Renal cortex interstitium (tissue), 11 donors: ENCODE measurements around the gene WNK1. TPM values are rescaled to one million over a fixed set of nuclear protein-coding genes. Genes with fewer than 3 reads are reported as not detected.

Experiments used
- DNase-seq, 11 donors: peaks; one replicate each; pipeline ENCODE4 v3.0.0-alpha.2; 2013; ENCODE audit warnings: low read depth in 9 of 11, low spot score in 4 of 11; ENCODE audit errors: extremely low read depth in 1 of 11
- polyA plus RNA-seq, 3 donors: library from polyadenylated mRNA; unstranded; fragments of 120-200 nt; gene quantifications; one replicate each; pipeline ENCODE4 v1.2.1, GENCODE V29; 2013; ENCODE audit not compliant: insufficient read length in 3 of 3

Gene WNK1
- polyA plus RNA-seq, 3 donors = 97.9 to 123 (median 123) TPM

DNA sequence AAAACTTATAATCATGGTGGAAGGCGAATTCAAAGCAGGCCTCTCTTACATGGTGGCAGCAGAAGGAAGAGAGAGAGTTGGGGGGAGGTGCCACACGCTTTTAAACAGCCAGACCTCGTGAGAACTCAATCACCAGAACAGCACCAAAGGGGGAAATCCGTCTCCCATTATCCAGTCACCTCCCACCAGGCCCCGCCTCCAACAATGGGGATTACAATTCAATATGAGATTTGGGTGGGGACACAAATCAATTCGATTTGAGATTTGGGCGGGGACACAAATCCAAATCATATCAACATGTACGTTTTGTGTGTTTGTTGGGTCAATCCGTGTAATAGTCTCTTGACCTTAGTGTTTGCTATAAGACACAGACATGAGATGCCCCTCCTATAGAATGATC is 21.8 kb upstream of the WNK1 start:
- no peak for DNase-seq

DNA sequence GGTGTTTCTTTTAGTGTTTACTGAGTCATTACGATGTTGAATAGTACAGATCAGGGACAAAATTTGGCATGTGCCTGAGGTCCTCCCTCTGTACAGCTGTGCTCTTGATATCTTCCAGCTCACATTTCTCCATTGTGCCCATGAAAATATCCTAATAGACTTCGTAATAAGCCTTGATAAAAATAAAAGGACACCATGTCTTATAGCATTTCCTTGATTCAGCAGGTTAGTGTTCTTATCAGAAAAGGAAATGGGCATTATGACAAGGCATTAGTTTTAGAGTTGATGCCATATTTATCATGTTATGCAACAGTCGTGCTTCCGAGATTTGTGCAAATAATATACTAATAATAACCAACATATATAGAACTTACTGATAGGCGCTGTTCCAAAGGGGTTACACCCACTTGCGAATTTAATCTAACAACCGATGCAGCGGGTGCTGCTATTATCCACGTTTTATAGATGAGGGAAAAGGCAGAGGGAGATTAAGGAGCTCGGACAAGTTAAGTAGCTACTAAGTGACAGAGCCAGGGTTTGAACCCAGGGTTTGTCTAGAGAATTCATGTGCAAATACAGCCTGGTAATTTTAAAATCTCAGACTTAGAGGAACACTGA is 15.1 kb upstream of the WNK1 start:
- DNase-seq = no peak

DNA sequence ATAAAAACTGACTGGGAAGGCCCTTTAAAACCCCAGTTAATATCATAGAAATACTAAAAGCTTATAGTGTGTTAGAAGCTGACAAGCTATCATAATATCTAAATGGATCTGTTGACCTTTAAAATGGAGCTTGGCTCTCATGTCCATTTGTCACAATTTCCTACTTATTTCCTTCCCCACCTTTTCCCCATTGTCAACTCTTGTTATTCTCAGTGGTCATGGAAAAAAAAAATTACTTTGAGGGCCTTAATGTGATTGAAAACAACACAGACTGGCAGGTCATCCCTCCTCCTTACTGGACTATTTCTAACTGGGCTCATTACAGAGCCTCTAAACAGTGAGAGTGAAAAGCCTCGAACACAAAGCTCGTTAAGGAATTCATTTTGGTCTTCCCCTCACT is 13.7 kb upstream of the WNK1 start:
- DNase-seq = no peak

DNA sequence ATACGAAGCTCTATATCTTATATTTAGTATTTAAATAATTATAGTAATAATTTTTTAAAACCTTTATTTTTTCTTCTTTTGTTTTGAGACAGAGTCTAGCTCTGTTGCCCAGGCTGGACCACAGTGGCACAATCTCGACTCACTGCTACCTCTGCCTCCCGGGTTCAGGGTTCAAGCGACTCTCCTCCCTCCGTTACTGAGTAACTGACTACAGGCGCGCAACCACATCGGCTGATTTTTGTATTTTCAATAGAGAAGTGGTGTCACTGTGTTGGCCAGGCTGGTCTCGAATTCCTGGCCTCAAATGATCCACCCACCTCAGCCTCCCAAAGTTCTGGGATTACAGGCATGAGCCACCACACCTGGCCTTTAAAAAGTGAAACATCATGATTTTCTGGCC is 13.0 kb upstream of the WNK1 start:
- no peak for DNase-seq

GRCh38 chr12:740921-741320 is 11.5 kb upstream of the WNK1 start:
- DNase-seq = no peak

DNA sequence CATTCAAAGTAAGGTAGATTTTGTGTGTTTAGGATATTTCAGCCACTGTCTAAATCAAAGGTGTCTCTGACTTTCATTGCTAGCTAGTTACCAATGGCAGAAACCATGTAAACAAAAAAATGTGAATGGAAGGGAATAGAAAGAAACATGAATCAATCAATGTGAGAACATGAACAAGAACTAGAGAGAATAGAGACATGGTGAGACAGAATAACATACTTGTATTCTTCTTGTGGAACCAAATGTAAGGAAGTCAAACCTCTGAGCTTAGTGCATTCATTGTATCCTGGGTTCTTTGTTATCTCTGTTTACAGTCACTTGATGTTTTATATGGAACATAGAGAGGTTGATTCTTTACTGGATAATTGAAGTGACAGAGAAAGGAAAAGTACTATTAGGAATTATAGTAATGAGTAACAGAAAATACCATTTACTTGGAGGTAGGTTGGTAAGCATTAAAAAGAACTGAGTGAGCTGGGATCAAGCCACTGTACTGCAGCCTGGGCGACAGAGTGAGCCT is 2.6 kb upstream of the WNK1 start:
- DNase-seq = no peak

DNA sequence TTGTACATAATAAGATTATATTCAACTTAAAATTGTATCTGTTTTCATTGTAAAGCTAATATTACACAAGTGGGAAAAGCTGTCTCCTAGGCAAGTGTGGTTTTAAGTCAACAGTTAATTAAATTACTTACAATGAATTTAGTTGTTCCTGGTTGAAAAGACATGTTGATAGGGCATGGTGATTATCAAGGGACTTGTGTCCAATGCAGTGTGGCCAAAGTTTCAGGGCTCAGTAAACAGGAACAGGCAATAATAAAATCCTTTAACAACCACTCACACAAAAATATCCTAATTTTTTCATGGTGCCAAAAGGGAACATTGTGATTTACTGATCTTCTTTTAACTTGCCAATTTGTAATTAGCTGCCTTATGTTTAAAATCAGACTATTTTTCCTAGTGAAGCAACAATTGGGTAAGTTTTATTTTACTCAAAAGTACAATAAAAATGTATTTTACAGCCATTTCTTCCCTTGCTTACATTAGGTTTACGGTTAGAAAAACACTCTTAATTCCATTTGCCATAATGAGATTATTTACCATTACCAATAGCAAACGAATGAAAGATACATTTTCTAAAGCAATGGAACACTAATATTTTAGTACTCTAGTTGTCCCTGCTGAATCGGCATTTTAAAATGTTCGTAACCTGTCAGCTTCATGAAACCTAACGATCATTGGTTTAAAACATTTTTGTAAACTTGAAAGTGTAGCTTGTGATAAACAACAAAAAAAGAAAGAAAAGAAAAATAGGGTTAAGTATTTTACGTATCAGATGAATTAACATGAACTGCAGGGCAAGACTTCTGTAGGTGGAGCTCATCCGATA is 1.8 kb upstream of the WNK1 start:
- DNase-seq = no peak

- peak; percentile 87 to 95 (median 93) for DNase-seq
These were observed 984 bp upstream of the WNK1 start for GRCh38 chr12:751192-751998.

GRCh38 chr12:752695-753610 is 574 bp downstream of the WNK1 start:
- peak in 5 of 11 donors; percentile 14 to 46 (median 32) for DNase-seq

- DNase-seq = peak in 5 of 11 donors; percentile 2 to 31 (median 16)
These were observed 1.5 kb downstream of the WNK1 start for GRCh38 chr12:753611-754472.

DNA sequence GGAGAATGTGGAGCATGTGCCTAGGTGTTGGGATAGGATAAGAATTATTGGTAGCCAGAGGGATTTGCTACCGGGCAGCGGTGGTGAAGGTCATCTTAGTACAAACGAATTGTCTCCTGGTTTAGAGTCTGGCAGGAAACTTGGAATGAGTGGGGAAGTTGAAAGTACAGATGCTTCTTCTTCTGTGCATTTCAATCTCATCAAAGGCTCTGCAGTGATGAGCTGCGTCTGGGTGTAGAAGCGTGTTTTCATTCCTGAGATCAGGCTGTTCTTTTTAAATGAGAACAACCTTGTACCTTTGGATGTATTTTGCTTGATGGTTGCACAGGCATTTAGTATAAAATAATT is 2.1 kb downstream of the WNK1 start:
- peak in 1 of 11 donors; percentile 3 for DNase-seq

GRCh38 chr12:754851-755562 is 2.6 kb downstream of the WNK1 start:
- DNase-seq = peak in 1 of 11 donors; percentile 6

GRCh38 chr12:759628-760027 is 7.2 kb downstream of the WNK1 start:
- DNase-seq = no peak

DNA sequence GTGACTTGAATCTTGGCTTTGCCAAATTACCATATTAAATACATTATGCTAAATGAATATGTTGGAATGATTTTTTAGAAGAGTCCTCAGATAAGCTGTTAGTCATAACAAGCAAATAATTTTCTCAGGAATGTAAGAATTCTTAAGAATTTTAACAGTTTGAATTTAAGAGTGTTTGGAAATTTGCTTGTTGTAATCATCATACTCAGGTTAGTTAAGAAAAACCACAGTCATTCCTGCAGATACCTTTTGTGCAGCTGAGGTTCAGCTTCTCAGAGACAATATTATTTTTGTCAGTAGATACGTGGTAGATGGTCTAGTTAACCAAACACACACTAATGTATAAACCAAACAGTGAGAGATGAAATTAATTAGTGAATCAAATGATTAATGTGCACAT is 8.9 kb downstream of the WNK1 start:
- DNase-seq = no peak

DNA sequence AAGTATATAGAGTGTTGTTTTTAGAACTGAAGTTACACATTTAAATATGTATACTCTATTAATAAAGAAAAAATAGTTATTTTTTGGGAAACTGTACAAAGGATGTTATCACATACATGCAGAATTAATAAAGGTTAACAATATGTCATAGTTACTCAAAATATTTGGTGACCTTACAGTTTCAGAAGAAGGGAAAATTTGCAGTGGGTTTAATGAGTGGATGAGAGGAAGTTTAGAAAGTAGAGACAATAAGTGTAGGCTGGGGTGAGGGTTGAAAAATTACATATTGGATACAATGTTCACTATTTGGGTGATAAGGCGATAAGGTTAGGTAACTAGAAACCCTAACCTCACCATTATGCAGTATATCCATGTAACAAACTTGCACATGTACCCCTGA is 13.5 kb downstream of the WNK1 start:
- DNase-seq = no peak

DNA sequence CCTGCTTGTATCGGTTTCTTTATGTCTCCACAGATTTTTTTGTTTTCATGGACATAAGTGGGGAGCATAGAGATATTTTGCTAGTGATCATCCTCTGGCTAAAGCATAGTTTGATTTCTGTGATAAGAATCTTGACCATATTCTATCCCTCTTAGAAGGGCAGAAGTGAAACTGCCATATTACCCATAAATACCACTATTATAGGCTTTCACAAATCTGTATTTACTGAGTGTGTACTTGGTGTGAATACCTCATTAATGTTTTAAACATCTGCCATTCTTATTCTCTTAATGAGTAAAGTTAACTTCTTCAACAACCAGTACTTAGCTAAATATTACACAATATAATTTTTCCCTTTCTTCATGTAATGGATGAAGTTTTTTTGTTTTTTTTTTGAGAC is 16.1 kb downstream of the WNK1 start:
- DNase-seq = no peak

DNA sequence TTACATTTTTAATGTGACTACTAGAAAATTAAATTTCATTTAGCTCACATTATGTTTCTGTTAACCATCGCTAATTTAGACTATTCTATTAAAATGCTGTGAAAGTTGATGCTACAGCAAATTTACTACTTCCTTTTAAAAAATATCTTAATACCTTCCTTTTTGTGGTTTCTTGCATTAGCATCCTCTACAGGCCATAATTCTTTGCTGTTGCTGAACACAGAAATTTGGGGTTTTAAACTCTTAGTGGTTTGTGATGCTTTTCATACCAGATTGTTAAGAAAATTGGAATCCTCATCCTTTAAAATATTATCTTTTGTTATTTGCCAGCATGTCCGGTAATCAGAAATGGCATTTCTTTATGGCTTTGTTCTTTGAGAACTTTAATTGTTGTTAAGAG is 18.1 kb downstream of the WNK1 start:
- no peak for DNase-seq
